ENCODE data around the gene SBNO1.

SBNO1 gene

DNA sequence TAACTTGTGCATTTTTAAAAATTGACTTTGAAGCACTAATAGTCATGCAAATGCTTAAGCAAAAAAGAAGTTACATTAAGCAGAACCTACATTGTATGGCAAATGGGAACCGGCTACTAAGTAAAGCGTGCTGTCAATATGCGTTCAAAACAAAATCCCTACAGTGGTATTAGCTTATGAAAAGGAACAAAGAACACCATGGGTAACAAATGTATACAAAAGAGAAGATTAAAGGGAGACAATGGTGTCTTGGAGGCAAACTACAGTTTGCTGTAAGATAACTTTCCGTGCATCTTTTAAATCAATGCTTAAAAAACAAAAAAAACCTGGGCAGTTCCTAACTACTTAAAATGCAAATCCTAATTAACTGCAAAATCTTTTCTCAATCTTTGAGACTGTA lies 103.5 kb downstream of the SBNO1 start:
- no peaks in the 10 kb centered on the region for H3K27me3 ChIP-seq (ENCODE audit: low read length)
- H2AFZ ChIP-seq (ENCODE audit: low read depth, low read length, severe bottlenecking) = no peak overlapping the region
- no peaks in the 10 kb centered on the region for H3K9me3 ChIP-seq (ENCODE audit: insufficient read depth, low read length)
- H4K20me1 ChIP-seq (ENCODE audit: low read depth, low read length) = no peaks in the 10 kb centered on the region
- no peak for TF ChIP-seq CTCF (IDR thresholded peaks at IDR 0.05; ENCODE audit: insufficient read depth, low read length, poor library complexity, severe bottlenecking)
- TF ChIP-seq EZH2phosphoT487 (conservative IDR thresholded peaks at IDR 0.05; ENCODE audit: low read length) = no peak
- H3K9ac ChIP-seq (ENCODE audit: low read length) = no peak overlapping the region
- H3K27ac ChIP-seq (ENCODE audit: low read depth, low read length) = no peak overlapping the region
- H3F3A ChIP-seq (ENCODE audit: insufficient read depth) = peaks cover 7% of the 10 kb centered on the region; the same call in 1 of the 2 replicates
- H3K4me3 ChIP-seq (ENCODE audit: insufficient read depth, low read length, poor library complexity, severe bottlenecking) = no peak overlapping the region
- H3K36me3 ChIP-seq (ENCODE audit: low read length) = peaks cover 7% of the 10 kb centered on the region
- no peak overlapping the region for H3K4me2 ChIP-seq (ENCODE audit: low read depth, low read length, poor library complexity, severe bottlenecking)
- H3K9me2 ChIP-seq (replicated peaks; ENCODE audit: insufficient read depth, low read length) = no peaks in the 10 kb centered on the region
- H3K79me2 ChIP-seq (ENCODE audit: insufficient read depth, low read length) = no peaks in the 10 kb centered on the region

DNA sequence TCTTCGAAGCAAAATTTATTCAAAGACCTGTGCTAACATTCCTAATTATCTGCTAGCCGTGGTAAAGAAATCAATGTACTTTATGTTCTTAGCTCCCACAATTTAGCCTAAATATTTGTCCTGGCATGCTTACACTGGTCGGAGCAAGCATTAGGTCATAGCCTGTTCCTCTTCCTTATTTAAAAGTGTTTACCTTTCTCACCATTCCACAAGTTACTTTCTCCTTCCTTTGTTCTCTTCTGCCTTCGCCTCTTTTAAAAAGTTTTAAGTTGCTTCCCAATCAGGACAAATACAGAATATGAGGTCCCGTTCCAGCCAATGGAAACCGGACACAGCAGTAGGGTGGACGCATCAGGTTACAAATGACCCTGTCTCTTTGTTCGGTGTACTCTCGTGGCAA lies 104.6 kb downstream of the SBNO1 start:
- TF ChIP-seq EZH2phosphoT487 (conservative IDR thresholded peaks at IDR 0.05; ENCODE audit: low read length) = no peak
- no peak for TF ChIP-seq CTCF (IDR thresholded peaks at IDR 0.05; ENCODE audit: insufficient read depth, low read length, poor library complexity, severe bottlenecking)
- Histone ChIP-seq H3K27ac (ENCODE audit: low read depth, low read length) (no peak overlapping the region), H3K9me3 (ENCODE audit: insufficient read depth, low read length) (no peaks in the 10 kb centered on the region), H3F3A (ENCODE audit: insufficient read depth) (peaks cover 7% of the 10 kb centered on the region; the same call in 1 of the 2 replicates), H3K27me3 (ENCODE audit: low read length) (no peaks in the 10 kb centered on the region), H3K4me3 (ENCODE audit: insufficient read depth, low read length, poor library complexity, severe bottlenecking) (no peak overlapping the region), H3K4me2 (ENCODE audit: low read depth, low read length, poor library complexity, severe bottlenecking) (no peak overlapping the region), H3K9me2 (replicated peaks; ENCODE audit: insufficient read depth, low read length) (no peaks in the 10 kb centered on the region), H3K9ac (ENCODE audit: low read length) (no peak overlapping the region), H2AFZ (ENCODE audit: low read depth, low read length, severe bottlenecking) (no peak overlapping the region), H3K36me3 (ENCODE audit: low read length) (peaks cover 10% of the 10 kb centered on the region), H3K79me2 (ENCODE audit: insufficient read depth, low read length) (no peaks in the 10 kb centered on the region), H4K20me1 (ENCODE audit: low read depth, low read length) (no peaks in the 10 kb centered on the region)

- Histone ChIP-seq H4K20me1 (ENCODE audit: low read depth, low read length) (no peaks in the 10 kb centered on the region), H3K79me2 (ENCODE audit: insufficient read depth, low read length) (peaks cover 1% of the 10 kb centered on the region; the same call in 1 of the 2 replicates), H3F3A (ENCODE audit: insufficient read depth) (peaks cover 7% of the 10 kb centered on the region; the same call in 1 of the 2 replicates), H3K27ac (ENCODE audit: low read depth, low read length) (no peak overlapping the region), H2AFZ (ENCODE audit: low read depth, low read length, severe bottlenecking) (no peak overlapping the region), H3K9ac (ENCODE audit: low read length) (no peak overlapping the region), H3K4me3 (ENCODE audit: insufficient read depth, low read length, poor library complexity, severe bottlenecking) (no peak overlapping the region), H3K4me2 (ENCODE audit: low read depth, low read length, poor library complexity, severe bottlenecking) (no peak overlapping the region), H3K9me3 (ENCODE audit: insufficient read depth, low read length) (no peaks in the 10 kb centered on the region), H3K9me2 (replicated peaks; ENCODE audit: insufficient read depth, low read length) (no peaks in the 10 kb centered on the region), H3K27me3 (ENCODE audit: low read length) (no peaks in the 10 kb centered on the region), H3K36me3 (ENCODE audit: low read length) (peaks cover 10% of the 10 kb centered on the region)
- TF ChIP-seq EZH2phosphoT487 (conservative IDR thresholded peaks at IDR 0.05; ENCODE audit: low read length) (no peak), CTCF (IDR thresholded peaks at IDR 0.05; ENCODE audit: insufficient read depth, low read length, poor library complexity, severe bottlenecking) (no peak)
These were observed 106.1 kb downstream of the SBNO1 start for GRCh38 chr12:123258593-123258992.
